DOHH2 (cell line): Measurements from ENCODE around the gene DUSP3.

Source experiments
- H3F3A ChIP-seq: fragments of 200-600 bp; sonication (generic), shearing (Covaris generic); 2 replicates; pipeline ENCODE4 v1.6.0; 2016; ENCODE audit warnings: antibody characterized with exemption, mild to moderate bottlenecking; ENCODE audit not compliant: control insufficient read depth, insufficient read depth
- H3K27ac ChIP-seq: fragments of 200-600 bp; sonication (generic); 2 replicates; pipeline ENCODE4 v1.5.1; 2014; ENCODE audit warnings: low read depth, mild to moderate bottlenecking, low read length, moderate library complexity
- H3K27me3 ChIP-seq: fragments of 200-600 bp; sonication (generic); 2 replicates; pipeline ENCODE4 v1.6.1; 2014; ENCODE audit warnings: mild to moderate bottlenecking, low read length, mixed read lengths; ENCODE audit not compliant: control insufficient read depth
- H3K36me3 ChIP-seq: fragments of 200-600 bp; sonication (generic); 2 replicates; pipeline ENCODE4 v1.6.1; 2014; ENCODE audit warnings: mild to moderate bottlenecking, low read length, moderate library complexity, mixed read lengths; ENCODE audit not compliant: control insufficient read depth
- H3K4me1 ChIP-seq: fragments of 200-600 bp; sonication (generic); 2 replicates; pipeline ENCODE4 v1.6.1; 2014; ENCODE audit warnings: mild to moderate bottlenecking, low read length, mixed read lengths; ENCODE audit not compliant: control insufficient read depth
- H3K4me2 ChIP-seq: fragments of 200-600 bp; sonication (generic); 2 replicates; pipeline ENCODE4 v1.6.0; 2014; ENCODE audit warnings: mild to moderate bottlenecking, low read length, moderate library complexity
- H3K4me3 ChIP-seq: fragments of 200-600 bp; sonication (generic); 2 replicates; pipeline ENCODE4 v1.5.1; 2014; ENCODE audit warnings: mild to moderate bottlenecking, low read length, mixed read lengths
- H3K79me2 ChIP-seq: fragments of 200-600 bp; sonication (generic); 2 replicates; pipeline ENCODE4 v1.6.1; 2014; ENCODE audit warnings: mild to moderate bottlenecking, low read length, mixed read lengths; ENCODE audit not compliant: control insufficient read depth
- H3K9me2 ChIP-seq: fragments of 200-600 bp; sonication (generic); replicated peaks from 2 replicates; pipeline ENCODE4 v1.6.1; 2014; ENCODE audit warnings: mild to moderate bottlenecking, low read length, mixed read lengths; ENCODE audit not compliant: control insufficient read depth
- H3K9me3 ChIP-seq: fragments of 200-600 bp; sonication (generic); 2 replicates; pipeline ENCODE4 v1.6.1; 2014; ENCODE audit warnings: antibody characterized with exemption, low read length, mixed read lengths; ENCODE audit not compliant: control insufficient read depth, insufficient read depth
- H4K20me1 ChIP-seq: fragments of 200-600 bp; sonication (generic); 2 replicates; pipeline ENCODE4 v1.6.0; 2014; ENCODE audit warnings: low read depth, mild to moderate bottlenecking, antibody characterized with exemption, low read length, moderate library complexity; ENCODE audit not compliant: control insufficient read depth, insufficient read depth
- CTCF ChIP-seq: fragments of 200-600 bp; sonication (generic); IDR thresholded peaks from one replicate; pipeline ENCODE4 v1.5.1; 2014; ENCODE audit warnings: antibody characterized with exemption, mild to moderate bottlenecking, low read depth, low read length; ENCODE audit not compliant: poor library complexity, severe bottlenecking
- EZH2phosphoT487 ChIP-seq: fragments of 200-600 bp; sonication (generic); IDR thresholded peaks from 2 replicates; pipeline ENCODE4 v1.6.1; 2017; ENCODE audit warnings: borderline replicate concordance, mild to moderate bottlenecking, antibody characterized with exemption, low read length, moderate library complexity, mixed read lengths

Gene DUSP3

GRCh38 chr17:43759836-43760235 is 18.9 kb downstream of the DUSP3 start:
- Histone ChIP-seq H3K36me3 (no peaks in the 10 kb centered on the region), H4K20me1 (no peaks in the 10 kb centered on the region), H3K27ac (no peak overlapping the region), H3K4me1 (no peaks in the 10 kb centered on the region), H3K27me3 (no peaks in the 10 kb centered on the region), H3K4me3 (no peak overlapping the region), H3K9me2 (no peaks in the 10 kb centered on the region), H3K9me3 (no peaks in the 10 kb centered on the region), H3F3A (no peaks in the 10 kb centered on the region), H3K4me2 (no peak overlapping the region), H3K79me2 (no peaks in the 10 kb centered on the region)
- TF ChIP-seq EZH2phosphoT487 (no peak), CTCF (no peak)

GRCh38 chr17:43758497-43759174 is 20.1 kb downstream of the DUSP3 start, which contains the start of gene SOST:
TSS of gene SOST (minus strand) at chr17:43758791. CDS start at chr17:43758741, 50 bp downstream.
- Histone ChIP-seq H3K27ac (no peak within 1 kb of the TSS), H3K4me3 (no peak within 1 kb of the TSS), H3K9me2 (no peaks in the 10 kb centered on the region), H3F3A (no peaks in the 10 kb centered on the region), H3K4me1 (no peaks in the 10 kb centered on the region), H3K9me3 (no peaks in the 10 kb centered on the region), H4K20me1 (no peaks in the 10 kb centered on the region), H3K36me3 (no peaks in the 10 kb centered on the region), H3K79me2 (no peaks in the 10 kb centered on the region), H3K27me3 (no peaks in the 10 kb centered on the region), H3K4me2 (no peak within 1 kb of the TSS)
- no peak for TF ChIP-seq CTCF
- no peak for TF ChIP-seq EZH2phosphoT487

GRCh38 chr17:43758086-43758485 is 20.7 kb downstream of the DUSP3 start:
- Histone ChIP-seq H4K20me1 (no peaks in the 10 kb centered on the region), H3F3A (no peaks in the 10 kb centered on the region), H3K4me2 (no peak overlapping the region), H3K4me1 (no peaks in the 10 kb centered on the region), H3K27me3 (no peaks in the 10 kb centered on the region), H3K9me3 (no peaks in the 10 kb centered on the region), H3K9me2 (no peaks in the 10 kb centered on the region), H3K36me3 (no peaks in the 10 kb centered on the region), H3K27ac (no peak overlapping the region), H3K79me2 (no peaks in the 10 kb centered on the region), H3K4me3 (no peak overlapping the region)
- TF ChIP-seq CTCF (no peak), EZH2phosphoT487 (no peak)
